ENCODE data around the gene RBMS3. TPM values are rescaled to one million over a fixed set of nuclear protein-coding genes. Genes with fewer than 3 reads are reported as not detected.

RBMS3 gene
- total RNA-seq, 1 donor from 2014 or later, result 0.47 TPM

GRCh38 chr3:29363110-29363509, 82.2 kb downstream of the RBMS3 start:
- no peak overlapping the region for H3K4me2 ChIP-seq
- H3K36me3 Mint-ChIP-seq, result peaks cover 4% of the 10 kb centered on the region
- H3K9ac ChIP-seq, result no peak overlapping the region
- H3K9me3 ChIP-seq (ENCODE audit: low read depth), result no peaks in the 10 kb centered on the region
- H4K20me1 ChIP-seq (ENCODE audit: low read depth), result no peaks in the 10 kb centered on the region
- H3K9me3 Mint-ChIP-seq, result peaks cover 8% of the 10 kb centered on the region
- TF ChIP-seq CTCF (IDR thresholded peaks at IDR 0.05) (no peak), EZH2 (IDR thresholded peaks at IDR 0.05) (no peak), EZH2phosphoT487 (IDR thresholded peaks at IDR 0.05) (no peak)
- no peak overlapping the region for H3K27ac Mint-ChIP-seq
- no peaks in the 10 kb centered on the region for H3K79me2 ChIP-seq (ENCODE audit: low read depth)
- H3K4me1 Mint-ChIP-seq, result peaks cover 4% of the 10 kb centered on the region
- no peaks in the 10 kb centered on the region for H3F3A ChIP-seq (ENCODE audit: low read depth)
- no peak overlapping the region for H2AFZ ChIP-seq (replicated peaks)
- H3K4me3 ChIP-seq, result no peak overlapping the region
- H3K4me1 ChIP-seq, result peaks cover 4% of the 10 kb centered on the region
- H3K36me3 ChIP-seq, result no peaks in the 10 kb centered on the region
- no peaks in the 10 kb centered on the region for H3K27me3 Mint-ChIP-seq (ENCODE audit: insufficient read depth, low read depth)
- no peak for DNase-seq (ENCODE audit: low spot score)
- H3K27me3 ChIP-seq, result no peaks in the 10 kb centered on the region
- no peak overlapping the region for H3K27ac ChIP-seq
- H3K4me3 Mint-ChIP-seq, result no peak overlapping the region

- Histone ChIP-seq H3K27ac (no peak overlapping the region), H3K36me3 (no peaks in the 10 kb centered on the region), H3K4me1 (peaks cover under 1% of the 10 kb centered on the region), H3K4me2 (no peak overlapping the region), H3F3A (ENCODE audit: low read depth) (no peaks in the 10 kb centered on the region), H3K27me3 (no peaks in the 10 kb centered on the region), H3K9ac (no peak overlapping the region), H3K79me2 (ENCODE audit: low read depth) (no peaks in the 10 kb centered on the region), H4K20me1 (ENCODE audit: low read depth) (no peaks in the 10 kb centered on the region), H2AFZ (replicated peaks) (peak overlapping the region; percentile 15), H3K4me3 (no peak overlapping the region), H3K9me3 (ENCODE audit: low read depth) (no peaks in the 10 kb centered on the region)
- H3K36me3 Mint-ChIP-seq, result peaks cover 2% of the 10 kb centered on the region
- H3K27me3 Mint-ChIP-seq (ENCODE audit: insufficient read depth, low read depth), result no peaks in the 10 kb centered on the region
- no peak for DNase-seq (ENCODE audit: low spot score)
- H3K4me1 Mint-ChIP-seq, result peaks cover 7% of the 10 kb centered on the region
- no peak overlapping the region for H3K27ac Mint-ChIP-seq
- no peaks in the 10 kb centered on the region for H3K9me3 Mint-ChIP-seq
- no peak for TF ChIP-seq EZH2 (IDR thresholded peaks at IDR 0.05)
- no peak for TF ChIP-seq CTCF (IDR thresholded peaks at IDR 0.05)
- no peak for TF ChIP-seq EZH2phosphoT487 (IDR thresholded peaks at IDR 0.05)
- no peak overlapping the region for H3K4me3 Mint-ChIP-seq
These were observed 89.2 kb downstream of the RBMS3 start for GRCh38 chr3:29370021-29370420.

- TF ChIP-seq CTCF (IDR thresholded peaks at IDR 0.05) (no peak), EZH2 (IDR thresholded peaks at IDR 0.05) (no peak), EZH2phosphoT487 (IDR thresholded peaks at IDR 0.05) (no peak)
- H3K4me1 ChIP-seq, result no peaks in the 10 kb centered on the region
- H3K4me3 Mint-ChIP-seq, result no peak overlapping the region
- no peaks in the 10 kb centered on the region for H3K27me3 Mint-ChIP-seq (ENCODE audit: insufficient read depth, low read depth)
- no peak overlapping the region for H3K27ac Mint-ChIP-seq
- H3K79me2 ChIP-seq (ENCODE audit: low read depth), result no peaks in the 10 kb centered on the region
- H3K4me1 Mint-ChIP-seq, result peaks cover 7% of the 10 kb centered on the region
- H3K4me2 ChIP-seq, result no peak overlapping the region
- H3K27me3 ChIP-seq, result no peaks in the 10 kb centered on the region
- H3K4me3 ChIP-seq, result no peak overlapping the region
- H3K9ac ChIP-seq, result no peak overlapping the region
- no peak overlapping the region for H3K27ac ChIP-seq
- no peaks in the 10 kb centered on the region for H4K20me1 ChIP-seq (ENCODE audit: low read depth)
- H3F3A ChIP-seq (ENCODE audit: low read depth), result no peaks in the 10 kb centered on the region
- DNase-seq (ENCODE audit: low spot score), result no peak
- H3K36me3 ChIP-seq, result no peaks in the 10 kb centered on the region
- no peaks in the 10 kb centered on the region for H3K9me3 ChIP-seq (ENCODE audit: low read depth)
- no peak overlapping the region for H2AFZ ChIP-seq (replicated peaks)
- H3K36me3 Mint-ChIP-seq, result peaks cover 2% of the 10 kb centered on the region
- H3K9me3 Mint-ChIP-seq, result peaks cover 3% of the 10 kb centered on the region
These were observed 89.9 kb downstream of the RBMS3 start for GRCh38 chr3:29370476-29371420.
